NCI-H446 (cell line): ENCODE data around the gene TNFSF9.
"Not testable (repeated sequence)": the region's sequence is repeated elsewhere in the genome, so short reads cannot be mapped to it uniquely, and the experiment has no call there.

Experiments
- DNase-seq, 2 experiments: peaks; one replicate each; lab custom pipeline; 2025; lab: John Stamatoyannopoulos, UW

The TNFSF9 gene

DNA sequence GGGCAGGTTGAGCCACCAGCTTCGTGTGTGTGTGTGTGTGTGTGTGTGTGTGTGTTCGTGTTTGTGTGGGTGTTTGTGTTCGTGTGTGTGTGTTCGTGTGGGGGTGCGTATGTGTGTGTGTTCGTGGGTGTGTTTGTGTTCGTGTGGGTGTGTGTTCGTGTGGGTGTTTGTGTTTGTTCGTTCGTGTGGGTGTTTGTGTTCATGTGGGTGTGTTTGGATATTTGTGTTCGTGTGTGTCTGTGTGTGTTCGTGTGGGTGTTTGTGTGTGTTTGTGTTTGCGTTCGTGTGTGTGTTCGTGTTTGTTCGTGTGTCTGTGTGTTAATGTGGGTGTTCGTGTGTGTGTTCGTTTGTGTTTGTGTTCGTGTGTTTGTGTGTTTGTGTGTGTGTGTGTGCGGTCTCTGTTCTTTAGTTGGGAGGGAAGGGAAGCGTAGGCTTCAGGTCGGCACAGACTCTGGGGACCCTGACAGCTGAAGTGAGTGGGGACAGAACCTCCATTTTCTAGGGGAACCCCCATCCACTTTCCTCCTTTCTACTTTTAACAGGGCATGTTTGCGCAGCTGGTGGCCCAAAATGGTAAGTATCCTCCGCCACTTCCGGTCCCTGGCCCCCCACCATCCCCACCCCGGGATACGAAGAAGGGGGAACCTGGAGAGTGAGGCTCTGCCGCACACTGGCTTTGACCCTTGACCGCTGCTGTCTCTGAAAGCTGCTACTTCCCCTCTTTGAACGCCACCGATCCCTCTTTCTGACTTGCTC, 1.6 kb downstream of the TNFSF9 start:
- no peak for DNase-seq

DNA sequence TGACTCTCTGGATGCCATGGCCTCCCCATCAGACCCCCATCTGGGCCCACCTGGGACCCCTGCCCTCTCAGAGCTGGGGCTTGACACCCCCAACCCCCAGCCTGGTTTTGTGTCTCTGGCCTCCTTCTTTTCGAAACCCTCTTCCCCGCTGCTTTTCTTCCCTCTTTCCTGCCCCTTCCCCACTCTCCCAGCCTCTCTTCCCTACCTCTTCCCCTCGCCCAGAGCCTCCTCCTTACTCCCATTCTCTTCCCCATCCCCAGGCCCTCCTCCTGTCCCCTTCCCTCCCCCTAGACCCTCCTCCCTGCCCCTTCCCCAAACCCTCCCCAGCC, 2.1 kb downstream of the TNFSF9 start:
- no peak for DNase-seq

DNA sequence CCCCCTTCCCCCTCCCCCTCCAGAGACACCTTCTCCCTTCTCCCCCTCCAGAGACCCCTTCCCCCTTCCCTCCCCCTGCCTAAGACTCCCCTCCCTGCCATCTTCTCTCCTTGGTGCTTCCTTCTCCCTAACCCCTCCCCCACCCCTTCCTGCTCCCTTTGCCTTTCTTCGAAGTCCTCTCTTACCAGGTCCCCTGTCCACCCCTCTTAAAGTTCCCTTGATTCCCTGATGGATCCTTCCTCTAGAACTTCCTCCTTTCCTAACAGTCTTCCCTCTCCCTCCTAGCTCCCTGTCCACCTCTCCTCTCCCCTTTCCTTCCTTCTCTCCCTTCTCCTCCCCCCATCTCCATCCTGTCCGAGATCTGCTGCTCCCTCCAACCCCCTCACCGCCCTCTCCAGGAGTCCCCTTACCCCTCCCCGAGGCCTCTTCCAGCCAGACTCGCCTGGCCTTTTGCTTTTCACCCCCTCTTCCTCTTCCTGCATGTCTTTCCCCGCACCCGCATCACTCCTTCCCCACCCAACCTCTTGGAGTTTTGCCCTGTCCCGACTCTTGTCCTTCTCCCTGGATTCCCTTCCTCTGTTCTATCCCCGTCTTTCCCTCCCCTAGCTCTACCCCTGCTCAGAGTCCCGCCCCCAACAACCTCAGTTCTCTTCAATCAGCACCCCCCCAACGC, 3.1 kb downstream of the TNFSF9 start:
- DNase-seq: no peak

DNA sequence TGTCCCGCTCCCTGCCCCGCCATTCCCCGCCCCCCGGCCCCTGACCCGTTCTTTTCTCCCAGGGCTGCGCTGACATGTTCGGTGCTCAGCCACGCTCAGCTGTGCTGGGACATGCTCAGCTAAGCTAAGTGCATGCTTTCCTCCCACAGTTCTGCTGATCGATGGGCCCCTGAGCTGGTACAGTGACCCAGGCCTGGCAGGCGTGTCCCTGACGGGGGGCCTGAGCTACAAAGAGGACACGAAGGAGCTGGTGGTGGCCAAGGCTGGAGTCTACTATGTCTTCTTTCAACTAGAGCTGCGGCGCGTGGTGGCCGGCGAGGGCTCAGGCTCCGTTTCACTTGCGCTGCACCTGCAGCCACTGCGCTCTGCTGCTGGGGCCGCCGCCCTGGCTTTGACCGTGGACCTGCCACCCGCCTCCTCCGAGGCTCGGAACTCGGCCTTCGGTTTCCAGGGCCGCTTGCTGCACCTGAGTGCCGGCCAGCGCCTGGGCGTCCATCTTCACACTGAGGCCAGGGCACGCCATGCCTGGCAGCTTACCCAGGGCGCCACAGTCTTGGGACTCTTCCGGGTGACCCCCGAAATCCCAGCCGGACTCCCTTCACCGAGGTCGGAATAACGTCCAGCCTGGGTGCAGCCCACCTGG, 3.7 kb downstream of the TNFSF9 start:
- no peak for DNase-seq

DNA sequence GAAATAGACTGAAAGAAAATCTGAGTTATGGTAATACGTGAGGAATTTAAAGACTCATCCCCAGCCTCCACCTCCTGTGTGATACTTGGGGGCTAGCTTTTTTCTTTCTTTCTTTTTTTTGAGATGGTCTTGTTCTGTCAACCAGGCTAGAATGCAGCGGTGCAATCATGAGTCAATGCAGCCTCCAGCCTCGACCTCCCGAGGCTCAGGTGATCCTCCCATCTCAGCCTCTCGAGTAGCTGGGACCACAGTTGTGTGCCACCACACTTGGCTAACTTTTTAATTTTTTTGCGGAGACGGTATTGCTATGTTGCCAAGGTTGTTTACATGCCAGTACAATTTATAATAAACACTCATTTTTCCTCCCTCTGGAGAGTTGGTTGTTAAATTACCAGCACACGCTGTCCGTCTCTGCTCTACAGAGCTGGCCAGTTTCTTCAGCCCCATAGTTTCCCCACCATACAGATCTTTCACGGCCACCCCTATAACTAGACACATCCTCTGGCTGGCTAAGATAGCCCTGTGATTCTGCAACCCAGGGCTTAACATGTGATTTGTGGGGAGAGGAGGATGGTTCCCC, 4.8 kb downstream of the TNFSF9 start:
- no peak for DNase-seq

DNA sequence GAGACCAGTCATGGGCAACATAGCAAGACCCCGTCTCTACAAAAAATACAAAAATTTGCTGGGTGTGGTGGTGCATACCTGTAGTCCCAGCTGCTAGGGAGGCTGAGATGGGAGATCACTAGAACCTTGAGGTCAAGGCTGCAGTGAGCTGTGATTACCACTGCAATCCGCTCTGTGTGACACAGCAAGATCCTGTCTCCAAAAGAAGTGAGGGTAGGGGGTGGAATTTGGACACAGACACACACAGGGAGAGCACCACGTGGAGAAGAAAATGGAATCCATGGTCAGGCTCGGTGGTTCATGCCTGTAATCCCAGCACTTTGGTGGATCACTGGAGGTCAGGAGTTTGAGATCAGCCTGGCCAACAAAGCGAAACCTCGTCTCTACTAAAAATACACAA, 8.7 kb downstream of the TNFSF9 start:
- no peak for DNase-seq

DNA sequence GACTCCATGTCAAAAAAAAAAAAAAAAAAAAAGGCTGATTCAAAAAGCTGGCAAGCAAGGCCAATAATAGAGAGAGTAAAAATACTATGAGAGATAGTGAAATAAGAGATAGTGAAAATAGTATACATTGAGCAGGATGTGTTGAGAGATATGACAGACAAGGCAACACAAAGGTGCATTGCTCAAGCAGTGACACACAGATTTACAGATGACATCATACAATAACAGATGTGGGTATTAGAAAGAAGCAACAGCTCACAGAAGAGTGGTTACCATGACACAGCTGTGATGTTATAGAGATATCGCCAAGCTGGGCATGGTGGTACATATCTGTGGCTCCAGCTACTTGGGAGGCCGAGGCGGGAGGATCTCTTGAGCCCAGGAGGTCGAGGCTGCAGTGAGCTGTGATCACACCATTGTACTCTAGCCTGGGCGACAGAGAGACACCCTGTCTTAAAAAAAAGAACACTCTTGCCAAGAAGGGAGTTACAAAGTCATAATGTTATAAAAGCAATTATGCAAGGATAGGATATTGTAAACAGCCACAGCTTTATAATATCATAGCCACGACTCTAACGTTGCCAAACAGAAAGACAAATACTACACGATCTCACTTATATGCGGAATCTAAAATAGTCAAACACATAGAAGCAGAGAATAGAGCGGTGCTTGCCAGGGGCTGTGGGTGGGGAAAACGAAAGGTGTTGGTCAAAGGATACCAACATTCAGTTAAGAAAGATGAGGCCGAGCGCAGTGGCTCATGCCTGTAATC, 10.3 kb downstream of the TNFSF9 start:
- no peak for DNase-seq

DNA sequence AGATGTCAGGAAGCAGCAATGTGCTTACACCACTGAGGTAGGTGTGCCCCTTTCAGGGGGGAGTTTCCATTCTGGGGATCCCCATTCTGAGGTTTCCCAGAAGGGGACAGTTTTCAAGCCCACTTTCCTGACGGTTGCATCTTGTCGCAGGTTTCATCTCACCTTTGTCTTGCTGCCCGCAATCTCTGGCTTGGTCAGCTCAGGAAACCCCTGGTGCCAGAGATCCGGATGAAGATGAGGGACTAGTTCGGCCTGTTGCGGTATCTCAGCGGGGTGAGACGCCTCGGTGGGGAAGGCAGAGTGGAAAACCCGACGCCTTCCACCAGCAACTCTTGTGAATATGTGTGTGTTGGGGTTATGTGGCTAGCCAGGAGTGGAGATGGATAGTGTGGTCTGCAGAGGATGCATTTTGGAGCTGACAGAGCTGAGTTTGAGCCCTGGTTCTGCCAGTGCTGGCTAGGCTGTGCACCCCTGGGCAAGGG, 13.1 kb downstream of the TNFSF9 start:
- no peak for DNase-seq

DNA sequence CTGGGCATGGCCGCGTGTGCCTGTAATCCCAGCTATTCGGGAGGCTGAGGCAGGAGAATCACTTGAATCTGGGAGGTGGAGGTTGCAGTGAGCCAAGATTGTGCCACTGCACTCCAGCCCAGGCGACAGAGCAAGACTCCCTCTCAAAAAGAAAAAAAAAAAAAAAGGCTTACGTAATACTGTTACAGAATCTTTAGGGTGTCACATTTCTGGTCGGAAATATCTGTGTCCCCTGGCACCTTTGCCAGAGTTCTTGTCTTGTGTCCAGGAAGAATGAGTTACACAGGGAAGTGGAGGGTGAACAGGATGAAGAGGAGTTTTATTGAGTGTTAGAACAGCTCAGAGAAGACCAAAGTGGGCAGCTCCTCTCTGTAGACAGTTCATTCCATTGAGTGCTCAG, 19.9 kb downstream of the TNFSF9 start:
- DNase-seq: not testable (repeated sequence)

DNA sequence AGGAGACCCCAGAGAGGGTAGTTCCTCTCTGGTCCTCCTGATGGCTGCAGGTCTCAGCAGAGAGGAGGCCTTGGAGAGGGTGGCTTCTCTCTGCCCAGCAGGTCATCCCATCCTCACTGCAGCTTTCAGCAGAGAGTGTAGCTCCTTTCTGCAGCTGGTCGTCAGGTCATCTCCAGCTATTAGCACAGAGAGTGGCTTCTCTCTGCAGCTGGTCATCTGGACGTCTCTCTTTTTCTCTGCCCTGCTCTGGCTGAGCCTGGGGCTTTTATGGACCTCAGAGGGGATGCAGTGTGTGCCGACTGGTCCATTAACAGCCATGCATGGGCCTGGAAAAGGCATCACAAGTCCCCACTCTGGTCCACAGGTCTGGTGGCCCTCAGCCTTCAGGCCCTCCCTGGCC, 20.3 kb downstream of the TNFSF9 start:
- DNase-seq: no peak

DNA sequence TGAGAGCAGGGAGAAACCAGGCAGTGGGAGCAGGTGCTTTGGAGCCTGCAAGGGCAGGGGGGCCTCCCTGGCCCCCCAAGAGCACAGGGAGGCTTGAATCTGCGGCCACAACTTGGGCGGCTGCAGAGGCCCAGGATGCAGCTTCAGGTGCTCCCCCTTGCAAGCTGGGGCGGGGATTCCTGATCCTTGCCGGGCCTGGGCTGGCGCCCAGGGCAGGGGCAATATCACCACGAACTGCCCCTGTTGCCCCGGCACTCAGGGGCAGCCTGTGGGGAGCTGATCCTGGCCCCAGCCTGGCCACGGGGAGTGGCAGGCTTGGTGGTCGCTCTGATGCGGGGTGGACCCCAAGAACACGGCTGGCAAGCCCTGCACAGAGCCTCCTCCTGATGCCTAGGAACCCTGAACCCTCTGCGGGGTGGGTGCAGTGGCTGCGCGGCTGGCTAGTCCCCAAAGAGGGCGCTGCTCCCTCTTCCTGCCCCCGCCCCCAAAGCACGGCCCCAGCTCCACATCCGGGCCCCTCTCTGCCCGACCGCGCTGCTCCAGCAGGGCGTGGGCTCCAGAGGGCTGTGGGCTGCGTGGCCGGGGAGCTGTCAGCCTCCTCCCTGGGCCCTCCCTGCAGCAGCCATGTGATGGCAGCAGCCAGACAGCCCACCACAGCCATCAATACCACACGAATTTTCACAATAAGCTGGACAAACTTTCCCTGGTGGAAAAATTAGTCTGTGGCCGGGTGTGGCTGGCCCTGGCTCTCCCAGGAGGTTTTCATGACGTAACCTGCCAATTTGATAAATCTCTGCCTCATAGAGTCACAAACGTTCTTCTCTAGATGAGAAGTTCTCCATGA, 21.0 kb downstream of the TNFSF9 start:
- no peak for DNase-seq

DNA sequence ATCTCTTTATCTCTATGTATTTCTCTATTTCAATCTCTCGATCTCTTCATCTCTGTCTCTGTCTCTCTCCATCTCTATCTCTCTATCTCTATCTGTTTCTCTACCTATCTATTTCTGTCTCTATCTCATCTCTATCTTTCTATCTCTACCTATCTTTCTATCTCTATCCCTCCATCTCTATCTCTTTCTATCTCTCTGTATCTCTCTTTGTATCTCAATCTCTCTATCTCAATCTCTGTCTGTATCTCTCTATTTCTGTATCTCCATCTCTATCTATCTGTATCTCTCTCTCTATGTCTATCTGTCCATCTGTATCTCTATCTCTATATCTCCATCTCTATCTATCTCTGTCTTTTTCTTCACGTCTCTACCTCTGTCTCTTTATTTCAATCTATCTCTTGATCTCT, 25.2 kb downstream of the TNFSF9 start:
- no peak for DNase-seq

DNA sequence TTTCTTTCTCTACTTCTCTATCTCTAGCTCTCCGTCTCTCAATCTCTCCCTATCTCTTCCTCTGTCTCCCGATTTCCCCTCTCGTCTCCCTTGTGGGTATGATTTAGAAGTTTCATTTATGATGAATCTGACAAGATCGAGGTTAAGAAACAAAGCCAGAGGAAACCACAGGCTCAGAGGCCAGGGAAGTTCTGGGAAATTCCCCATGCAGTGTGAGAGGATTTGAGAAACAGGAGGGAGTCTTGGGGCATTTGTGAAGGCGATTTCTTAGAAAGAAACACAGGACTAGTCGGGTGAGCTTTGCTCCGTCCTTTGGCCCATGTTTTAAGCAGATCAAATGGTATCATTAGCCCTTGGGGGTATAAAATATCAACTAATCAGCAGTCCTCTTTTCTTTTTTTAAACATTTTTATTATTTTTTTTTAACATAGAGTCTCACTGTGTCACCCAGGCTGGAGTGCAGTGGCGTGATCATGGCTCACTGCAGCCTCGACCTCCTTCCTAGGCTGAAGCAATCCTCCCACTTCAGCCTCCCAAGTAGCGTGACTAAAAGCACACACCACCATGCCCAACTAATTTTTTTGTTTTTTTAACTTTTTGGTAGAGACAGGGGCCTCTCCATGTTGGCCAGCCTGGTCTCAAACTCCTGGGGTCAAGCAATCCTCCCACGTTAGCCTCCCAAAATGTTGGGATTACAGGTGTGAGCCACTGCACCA, 25.8 kb downstream of the TNFSF9 start:
- DNase-seq: no peak

DNA sequence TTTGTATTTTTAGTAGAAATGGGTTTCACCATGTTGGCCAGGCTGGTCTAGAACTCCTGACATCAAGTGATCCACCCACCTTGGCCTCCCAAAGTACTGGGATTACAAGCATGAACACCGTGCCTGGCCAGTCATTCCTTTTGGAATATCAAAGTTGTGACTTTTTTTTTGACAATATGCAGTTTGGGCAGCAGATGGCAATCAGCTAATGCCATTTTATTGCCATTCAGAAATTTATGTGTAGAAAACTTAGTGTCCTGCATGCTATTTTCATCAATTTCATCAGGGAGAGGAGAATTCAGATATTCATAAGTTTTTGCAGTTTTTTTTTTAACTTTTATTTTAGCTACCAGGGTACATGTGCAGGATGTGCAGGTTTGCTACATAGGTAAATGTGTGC, 31.6 kb downstream of the TNFSF9 start:
- DNase-seq: not testable (repeated sequence)

DNA sequence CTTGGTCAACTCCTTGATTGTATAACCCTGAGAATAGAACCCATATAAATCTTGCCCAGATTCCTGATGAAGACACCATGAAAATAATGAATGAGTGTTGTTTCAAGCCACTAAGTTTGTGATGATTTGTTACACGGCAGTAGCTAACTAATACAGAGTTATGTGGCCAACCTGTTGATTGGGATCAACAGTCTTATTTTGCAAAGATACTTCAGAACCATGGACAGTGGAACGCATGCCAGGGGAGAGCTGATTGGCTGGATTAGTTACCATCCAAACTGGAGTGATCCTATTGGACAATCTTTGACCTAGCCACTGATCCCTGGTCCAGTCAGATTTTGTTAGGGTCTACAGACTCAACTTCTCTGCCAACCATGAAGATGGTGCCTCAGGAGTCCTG, 33.6 kb downstream of the TNFSF9 start:
- DNase-seq: no peak

DNA sequence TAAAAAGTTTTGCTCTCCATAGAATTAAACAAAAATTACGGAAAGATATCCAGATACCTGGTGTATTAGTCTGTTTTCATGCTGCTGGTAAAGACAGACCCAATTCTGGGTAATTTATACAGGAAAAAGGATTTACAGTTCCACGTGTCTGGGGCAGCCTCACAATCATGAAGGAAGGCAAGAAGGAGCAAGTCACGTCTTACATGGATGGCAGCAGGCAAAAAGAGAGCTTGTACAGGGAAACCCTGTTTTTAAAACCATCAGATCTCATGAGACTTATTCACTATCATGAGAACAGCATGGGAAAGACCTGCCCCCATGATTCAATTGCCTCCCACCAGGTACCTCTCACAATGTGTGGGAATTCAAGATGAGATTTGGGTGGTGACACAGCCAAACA, 35.9 kb downstream of the TNFSF9 start:
- not testable (repeated sequence) for DNase-seq

DNA sequence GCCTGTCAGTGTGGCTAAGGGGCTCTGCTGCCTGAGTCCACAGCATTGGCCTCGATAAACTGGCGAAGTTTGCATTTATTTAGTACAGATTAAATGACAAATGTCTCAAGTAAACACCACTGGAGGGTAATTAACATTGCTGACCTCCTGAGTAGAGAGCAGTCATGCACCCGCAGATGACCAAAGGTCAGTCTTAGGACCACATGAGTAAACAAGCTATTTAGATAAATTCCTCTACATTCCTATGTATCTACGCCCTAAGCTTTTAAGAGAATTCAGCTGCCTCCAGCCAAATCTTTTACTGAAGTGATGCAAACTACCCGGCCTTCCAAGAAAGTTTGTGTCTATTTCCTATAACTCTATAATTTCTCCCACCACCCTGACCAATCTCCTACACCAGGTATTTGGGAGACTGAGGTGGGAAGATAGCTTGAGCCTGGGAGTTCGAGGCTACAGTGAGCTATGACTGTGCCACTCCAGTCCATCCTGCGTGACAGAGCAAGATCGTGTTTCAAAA, 37.2 kb downstream of the TNFSF9 start:
- DNase-seq: no peak

DNA sequence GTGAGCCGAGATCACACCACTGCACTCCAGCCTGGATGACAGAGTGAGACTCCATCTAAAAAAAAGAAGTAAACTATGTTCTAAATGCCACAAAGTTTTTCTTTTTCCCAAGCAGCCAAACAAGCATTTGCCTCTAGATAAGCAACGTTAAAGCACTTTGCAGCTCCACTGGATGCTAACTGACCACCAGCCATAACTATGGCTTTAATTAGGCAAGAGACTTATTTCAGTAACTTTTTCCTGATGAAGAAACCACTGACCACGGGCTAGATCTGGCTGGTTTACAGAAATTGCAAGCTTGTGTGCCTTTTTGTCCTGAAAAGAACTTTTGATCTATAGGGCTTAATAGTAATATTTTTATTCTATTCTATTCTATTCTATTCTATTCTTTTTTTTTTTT, 38.0 kb downstream of the TNFSF9 start:
- no peak for DNase-seq

DNA sequence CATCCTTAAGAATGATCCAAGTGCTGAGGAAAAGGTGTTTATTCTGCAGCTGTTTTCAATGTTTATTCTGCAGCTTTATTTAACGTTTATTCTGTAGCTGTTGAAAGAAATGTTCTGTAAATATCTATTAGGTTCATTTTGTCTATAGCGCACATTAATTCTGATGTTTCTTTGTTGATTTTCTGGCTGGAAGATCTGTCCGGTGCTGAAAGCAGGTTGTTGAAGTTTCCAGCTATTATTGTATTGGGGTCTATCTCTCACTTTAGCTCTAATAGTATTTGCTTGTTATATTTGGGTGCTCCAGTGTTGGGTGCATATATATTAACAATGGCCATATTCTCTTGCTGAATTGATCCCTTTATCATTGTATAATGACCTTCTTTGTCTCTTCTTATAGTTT, 39.9 kb downstream of the TNFSF9 start:
- no peak for DNase-seq

DNA sequence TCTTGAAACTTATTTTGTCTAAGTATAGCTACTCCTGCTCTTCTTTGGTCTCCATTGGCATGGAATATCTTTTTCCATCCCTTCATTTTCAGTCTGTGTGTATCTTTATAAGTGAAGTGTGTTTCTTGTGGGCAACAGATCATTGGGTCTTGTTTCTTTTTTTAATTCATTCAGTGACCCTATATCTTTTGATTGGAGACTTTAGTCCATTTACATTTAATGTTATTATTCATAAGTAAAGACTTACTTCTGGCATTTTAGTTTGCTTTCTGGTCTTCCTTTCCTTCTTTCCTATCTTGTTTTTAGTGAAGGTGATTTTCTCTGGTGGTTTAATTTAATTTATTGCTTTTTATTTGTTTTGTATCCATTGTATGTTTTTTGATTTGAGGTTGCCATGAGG, 40.3 kb downstream of the TNFSF9 start:
- DNase-seq: no peak
